HEK293 (cell line): Measurements from ENCODE around the gene CPE.

Experiments used
- CTCF ChIP-seq: fragments of 450-650 bp; formaldehyde crosslinking; IDR thresholded peaks from 2 replicates; pipeline ENCODE4 v1.5.1; 2016; ENCODE audit warnings: missing biosample characterization, missing genetic modification characterization
- RBAK ChIP-seq: fragments of 450-650 bp; formaldehyde crosslinking; IDR thresholded peaks from 2 replicates; pipeline ENCODE4 v1.5.1; 2016; ENCODE audit warnings: missing biosample characterization, missing genetic modification characterization
- REST ChIP-seq: fragments of 450-650 bp; formaldehyde crosslinking; IDR thresholded peaks from 2 replicates; pipeline ENCODE4 v1.5.1; 2016; ENCODE audit warnings: missing biosample characterization, missing genetic modification characterization
- ZBTB21 ChIP-seq: fragments of 450-650 bp; formaldehyde crosslinking; IDR thresholded peaks from 2 replicates; pipeline ENCODE4 v1.5.1; 2017; ENCODE audit warnings: missing biosample characterization, missing genetic modification characterization
- ZNF10 ChIP-seq: fragments of 450-650 bp; formaldehyde crosslinking; IDR thresholded peaks from 2 replicates; pipeline ENCODE4 v1.5.1; 2017; ENCODE audit warnings: missing biosample characterization, missing genetic modification characterization
- ZNF239 ChIP-seq: fragments of 450-650 bp; formaldehyde crosslinking; IDR thresholded peaks from 2 replicates; pipeline ENCODE4 v1.5.1; 2016; ENCODE audit warnings: missing biosample characterization, missing genetic modification characterization
- ZNF302 ChIP-seq: fragments of 450-650 bp; formaldehyde crosslinking; IDR thresholded peaks from 2 replicates; pipeline ENCODE4 v1.5.1; 2016; ENCODE audit warnings: missing biosample characterization, missing genetic modification characterization, low read depth
- ZNF311 ChIP-seq: fragments of 450-650 bp; formaldehyde crosslinking; IDR thresholded peaks from 2 replicates; pipeline ENCODE4 v1.5.1; 2017; ENCODE audit warnings: missing biosample characterization, missing genetic modification characterization, borderline replicate concordance
- ZNF416 ChIP-seq: fragments of 450-650 bp; formaldehyde crosslinking; IDR thresholded peaks from 2 replicates; pipeline ENCODE4 v1.5.1; 2016; ENCODE audit warnings: missing biosample characterization, missing genetic modification characterization
- ZNF560 ChIP-seq: fragments of 450-650 bp; formaldehyde crosslinking; IDR thresholded peaks from 2 replicates; pipeline ENCODE4 v1.5.1; 2017; ENCODE audit warnings: missing biosample characterization, missing genetic modification characterization, borderline replicate concordance
- ZNF843 ChIP-seq: fragments of 450-650 bp; formaldehyde crosslinking; IDR thresholded peaks from 2 replicates; pipeline ENCODE4 v1.5.1; 2016; ENCODE audit warnings: missing biosample characterization, missing genetic modification characterization

- TF ChIP-seq CTCF (tag by site-specific recombination), result no peak
- TF ChIP-seq ZNF560, result no peak
- TF ChIP-seq ZNF10, result no peak
- TF ChIP-seq RBAK (tag by site-specific recombination), result no peak
- TF ChIP-seq ZNF416, result no peak
- no peak for TF ChIP-seq ZNF843 (tag by site-specific recombination)
- TF ChIP-seq ZNF239 (tag by site-specific recombination), result no peak
- no peak for TF ChIP-seq ZBTB21 (tag by site-specific recombination)
- no peak for TF ChIP-seq ZNF302
- no peak for TF ChIP-seq ZNF311 (tag by site-specific recombination)
- no peak for TF ChIP-seq REST
Observed at GRCh38 chr4:165331823-165332222, 47.0 kb upstream of the CPE start.
